CD4-positive, alpha-beta T cell treated with Interleukin-17A for 1 hour (primary cell): Measurements from ENCODE around the gene CXorf38.

Experiments
- DNase-seq: peaks from one replicate; pipeline ENCODE4 v3.0.0-alpha.2; 2020

Gene CXorf38, protein sequence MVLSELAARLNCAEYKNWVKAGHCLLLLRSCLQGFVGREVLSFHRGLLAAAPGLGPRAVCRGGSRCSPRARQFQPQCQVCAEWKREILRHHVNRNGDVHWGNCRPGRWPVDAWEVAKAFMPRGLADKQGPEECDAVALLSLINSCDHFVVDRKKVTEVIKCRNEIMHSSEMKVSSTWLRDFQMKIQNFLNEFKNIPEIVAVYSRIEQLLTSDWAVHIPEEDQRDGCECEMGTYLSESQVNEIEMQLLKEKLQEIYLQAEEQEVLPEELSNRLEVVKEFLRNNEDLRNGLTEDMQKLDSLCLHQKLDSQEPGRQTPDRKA

DNA sequence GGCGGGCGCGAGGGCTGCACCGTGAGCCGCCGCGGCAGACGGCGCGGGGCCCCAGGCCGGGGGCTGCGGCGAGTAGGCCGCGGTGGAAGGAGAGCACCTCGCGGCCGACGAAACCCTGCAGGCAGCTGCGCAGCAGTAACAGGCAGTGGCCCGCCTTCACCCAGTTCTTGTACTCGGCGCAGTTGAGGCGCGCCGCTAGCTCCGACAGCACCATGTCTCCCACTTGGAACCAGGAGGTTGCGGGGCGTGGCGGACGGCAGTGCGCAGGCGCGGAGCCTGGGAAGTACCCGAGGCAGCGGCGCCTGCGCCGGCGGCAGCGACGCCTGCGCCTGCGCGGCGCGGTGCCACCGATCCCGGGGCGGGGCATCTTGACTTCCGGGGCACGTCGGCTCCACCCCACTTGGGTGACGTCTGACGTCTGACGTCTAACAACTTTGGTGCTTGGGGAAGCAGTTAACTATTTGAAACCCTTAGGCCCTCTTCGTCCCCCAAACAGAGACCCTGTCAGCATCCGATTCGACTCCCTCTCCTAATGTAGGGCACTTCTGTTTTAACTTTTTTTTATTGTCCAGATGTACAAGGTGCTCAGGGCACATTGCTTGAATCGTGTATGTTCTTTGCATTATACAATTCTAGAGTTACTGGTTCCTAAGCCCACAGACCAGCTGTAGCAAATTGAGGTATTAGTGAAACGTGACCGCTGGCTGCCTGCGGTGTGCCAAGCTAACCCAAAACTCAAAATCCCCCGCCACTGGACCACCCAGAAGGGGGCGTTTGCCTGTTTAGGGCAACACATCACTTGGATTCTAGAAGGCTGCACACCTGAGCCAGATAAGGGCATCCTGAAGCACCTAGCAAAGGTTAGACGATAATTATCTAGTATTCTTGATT, at the start of gene CXorf38:
TSS of gene CXorf38 (minus strand) at position 255 of the 891 bp plus-strand sequence. CDS start at position 214, 41 bp downstream.
- peak; percentile 92 for DNase-seq

DNA sequence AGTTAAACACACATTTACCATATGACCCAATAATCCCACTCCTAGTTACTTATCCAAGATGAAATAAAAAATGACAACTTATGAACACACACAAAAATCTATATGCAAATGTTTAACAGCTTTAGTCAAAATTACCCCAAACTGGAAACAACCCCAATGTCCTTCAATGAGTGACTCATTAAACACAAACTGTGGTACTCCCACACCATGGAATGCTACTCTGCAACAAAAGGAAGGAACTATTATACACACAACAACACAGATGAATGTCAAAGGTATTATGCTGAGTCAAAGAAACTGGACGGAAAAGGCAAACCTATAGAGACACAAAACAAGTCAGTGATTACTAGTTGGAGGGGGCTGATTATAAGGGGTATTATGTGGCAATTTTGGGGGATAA, 47.4 kb upstream of the CXorf38 start:
- DNase-seq, result no peak

DNA sequence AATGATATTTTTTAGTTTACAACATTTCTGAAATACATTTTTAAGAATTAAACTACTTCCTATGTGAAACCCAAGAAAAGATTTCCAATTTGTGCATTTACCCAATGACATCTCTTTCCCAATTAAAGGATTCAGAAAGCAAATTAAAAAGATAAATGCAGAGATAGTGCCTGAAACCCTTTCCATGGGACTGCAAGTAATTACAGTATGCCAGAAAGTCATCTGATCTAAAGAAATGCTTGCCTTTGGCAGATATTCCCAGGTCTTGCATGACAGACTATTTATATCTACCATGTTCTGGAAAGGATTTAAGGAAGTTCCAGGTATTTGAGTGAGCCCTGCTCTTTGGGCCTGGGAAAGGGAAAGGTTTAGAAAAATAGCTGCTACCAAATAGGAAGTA, 41.6 kb upstream of the CXorf38 start:
- DNase-seq, result no peak

DNA sequence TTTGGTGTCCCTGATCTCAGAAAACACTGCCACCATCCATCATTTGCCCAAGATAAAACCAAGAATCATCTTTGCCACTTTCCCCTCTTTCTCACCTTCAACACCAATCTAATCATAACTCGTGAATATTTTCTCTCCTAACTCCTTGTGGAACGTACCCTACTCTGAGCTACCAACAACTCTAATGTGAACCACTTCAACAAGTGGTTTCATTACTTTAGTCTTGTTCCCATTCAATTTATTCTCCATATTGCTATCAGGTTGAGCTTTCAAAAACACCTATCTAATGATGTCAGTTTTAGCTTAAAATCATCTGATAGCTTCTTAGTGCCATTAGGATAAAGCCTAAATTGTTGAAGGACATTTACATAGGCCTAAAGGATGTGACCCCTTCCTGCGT, 39.8 kb upstream of the CXorf38 start:
- DNase-seq, result no peak

DNA sequence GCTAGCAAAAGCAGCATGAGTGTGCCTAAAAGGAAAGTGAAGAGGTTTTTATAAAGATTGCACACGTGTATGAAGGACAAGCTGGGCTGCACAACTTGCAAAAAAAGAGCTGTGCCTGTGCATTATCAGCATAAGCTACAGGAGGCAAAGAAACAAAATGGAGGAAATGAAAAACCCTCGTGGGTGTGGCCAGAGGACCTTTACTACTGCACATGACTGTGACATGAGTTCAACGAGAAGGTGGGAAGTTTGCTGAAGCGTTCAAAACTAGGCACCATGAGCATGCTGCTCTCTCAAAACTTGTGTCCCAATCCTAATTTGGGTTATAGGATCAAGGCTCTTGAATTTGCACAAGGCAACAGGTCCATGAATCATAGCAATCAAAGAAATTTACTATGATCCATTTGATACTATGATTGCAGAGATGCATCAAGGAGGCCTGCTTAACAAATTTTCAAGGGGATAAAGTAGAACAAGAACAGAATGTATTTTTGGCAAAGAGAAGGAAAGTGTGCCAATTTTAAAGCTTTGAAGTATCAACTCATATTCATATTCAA, 38.1 kb upstream of the CXorf38 start:
- no peak for DNase-seq

DNA sequence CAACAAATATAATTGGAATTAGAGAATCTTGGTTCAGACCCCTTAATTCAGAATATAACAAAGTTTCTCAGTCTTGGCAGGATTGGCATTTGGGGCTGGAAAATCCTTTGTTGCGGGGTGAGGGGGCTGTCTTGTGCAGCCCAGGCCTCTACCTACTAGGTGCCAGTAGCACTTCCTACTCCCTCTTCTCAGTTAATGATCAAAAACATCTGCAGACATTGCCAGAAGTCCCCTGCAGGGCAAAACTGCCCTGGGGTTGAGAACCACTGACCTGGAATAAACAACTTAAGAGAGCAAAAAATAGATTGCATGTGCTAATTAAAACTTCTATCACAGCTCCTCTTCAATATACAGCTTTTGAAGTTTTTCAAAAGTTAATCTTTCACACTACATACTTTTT, 36.7 kb upstream of the CXorf38 start:
- no peak for DNase-seq

DNA sequence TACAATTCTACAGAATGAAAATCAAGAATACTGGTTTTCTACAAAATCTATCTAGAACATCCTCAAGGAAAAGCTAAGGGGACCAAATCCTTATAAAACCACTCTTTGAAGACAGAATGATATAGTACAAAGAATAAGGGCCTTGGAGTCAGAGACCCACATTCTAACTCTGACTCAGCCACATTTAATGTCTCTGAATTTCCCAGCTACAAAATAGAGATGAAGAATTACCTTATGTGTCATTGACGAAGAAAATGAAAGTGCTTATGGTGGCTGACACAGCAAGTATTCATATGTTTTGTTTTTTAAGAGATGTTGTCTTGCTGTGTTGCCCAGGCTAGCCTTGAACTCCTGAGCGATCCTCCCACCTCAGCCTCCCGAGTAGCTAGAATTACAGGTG, 35.9 kb upstream of the CXorf38 start:
- DNase-seq, result no peak

DNA sequence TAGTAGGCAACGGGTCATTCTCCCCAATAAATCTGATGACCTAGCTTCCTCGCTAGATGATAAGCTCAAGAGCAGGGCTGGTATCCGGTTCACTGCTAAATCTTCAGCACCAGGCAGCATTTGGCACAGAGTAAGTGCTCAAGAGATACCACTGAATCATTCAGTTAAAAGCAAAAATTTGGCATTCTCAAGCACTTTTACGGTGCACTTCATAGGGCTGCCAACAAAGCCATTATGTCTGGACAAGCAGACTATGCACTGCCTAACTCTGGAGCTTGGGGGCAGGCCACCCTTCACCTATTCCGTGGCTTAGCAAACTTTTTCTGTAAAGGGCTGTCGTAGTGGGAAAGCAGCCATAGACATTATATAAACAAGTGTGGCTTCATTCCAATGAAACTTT, 23.8 kb upstream of the CXorf38 start:
- no peak for DNase-seq

DNA sequence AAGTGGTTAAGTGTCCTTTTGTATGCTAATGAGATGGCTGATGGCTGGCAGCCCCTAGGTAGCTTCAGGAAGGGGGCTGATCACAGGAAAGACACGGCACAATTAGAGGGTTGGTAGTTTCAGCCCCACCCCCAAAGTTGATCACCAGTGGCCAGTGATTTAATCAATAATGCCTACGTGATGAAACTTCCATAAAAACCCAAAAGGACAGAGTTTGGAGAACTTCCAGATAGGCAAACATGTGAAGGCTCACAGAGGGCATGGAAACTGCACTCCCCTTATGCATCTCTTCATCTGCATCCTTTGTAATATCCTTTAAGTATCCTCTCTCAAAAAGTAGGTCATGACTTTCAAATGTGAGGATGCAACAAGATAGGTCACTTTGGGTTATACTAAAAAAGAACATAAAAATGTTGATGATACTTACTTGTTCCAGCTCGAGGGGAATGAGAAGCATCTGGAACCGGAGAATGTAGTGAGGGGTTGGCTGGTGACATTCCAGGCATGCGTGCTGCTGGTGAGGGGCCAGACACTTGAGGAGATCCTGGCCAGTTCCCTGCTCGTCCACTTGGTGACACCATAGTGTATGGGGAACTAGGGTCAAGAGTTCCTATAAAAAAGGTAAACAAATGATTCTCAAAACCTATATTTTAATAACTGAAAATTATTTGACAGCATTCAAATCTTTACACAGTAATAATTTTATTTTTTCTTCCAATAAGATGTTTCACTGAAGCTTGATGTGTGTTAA, 16.7 kb upstream of the CXorf38 start:
- no peak for DNase-seq

DNA sequence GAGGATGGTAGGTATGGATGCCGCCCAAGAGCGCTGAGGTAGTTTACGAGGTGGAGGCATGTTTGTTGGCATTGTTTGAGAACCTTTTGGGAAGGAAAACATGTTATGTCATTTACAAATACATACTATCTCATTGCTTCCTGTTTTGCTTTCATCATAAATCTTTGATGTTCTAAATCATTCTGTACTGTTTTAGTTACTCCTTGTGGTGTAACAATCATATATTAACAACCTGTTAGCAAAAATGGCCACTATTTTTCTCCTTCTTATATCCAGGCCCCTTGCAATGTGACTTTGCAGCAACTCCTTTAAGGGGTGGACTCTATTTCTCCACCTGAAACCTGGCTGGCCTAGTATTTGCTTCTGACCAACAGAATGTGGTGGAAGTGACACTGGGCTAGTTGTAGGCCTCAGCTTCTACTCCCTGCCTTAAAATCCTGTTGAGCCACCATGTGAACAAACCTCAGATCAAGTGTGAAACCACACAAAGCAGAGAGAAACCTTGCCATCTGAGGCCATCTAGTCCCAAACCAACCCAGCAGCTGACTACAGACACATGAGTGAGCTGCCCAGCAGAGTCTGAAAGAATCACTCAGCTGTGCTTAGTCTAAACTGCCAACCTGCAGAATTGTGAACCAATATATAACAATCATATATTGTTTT, 15.8 kb upstream of the CXorf38 start:
- DNase-seq, result peak; percentile 32

DNA sequence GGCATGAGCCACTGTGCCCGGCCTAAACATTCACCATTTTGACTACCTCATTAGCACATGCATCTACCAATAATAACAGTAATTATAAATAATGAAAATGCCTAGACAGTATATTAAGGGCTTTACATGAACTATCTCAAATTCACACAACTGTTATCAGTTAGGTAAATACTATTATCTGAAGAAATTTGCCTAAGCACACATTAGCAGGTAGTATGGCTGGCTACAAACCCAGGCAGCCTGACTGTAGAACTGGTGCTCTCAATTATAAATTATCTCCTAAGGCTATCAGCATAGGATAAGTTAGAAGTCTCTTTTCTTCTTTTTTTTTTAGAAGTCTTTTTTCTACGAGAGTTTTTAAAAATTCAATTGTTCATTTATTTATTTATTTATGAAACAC, 14.1 kb upstream of the CXorf38 start:
- no peak for DNase-seq

DNA sequence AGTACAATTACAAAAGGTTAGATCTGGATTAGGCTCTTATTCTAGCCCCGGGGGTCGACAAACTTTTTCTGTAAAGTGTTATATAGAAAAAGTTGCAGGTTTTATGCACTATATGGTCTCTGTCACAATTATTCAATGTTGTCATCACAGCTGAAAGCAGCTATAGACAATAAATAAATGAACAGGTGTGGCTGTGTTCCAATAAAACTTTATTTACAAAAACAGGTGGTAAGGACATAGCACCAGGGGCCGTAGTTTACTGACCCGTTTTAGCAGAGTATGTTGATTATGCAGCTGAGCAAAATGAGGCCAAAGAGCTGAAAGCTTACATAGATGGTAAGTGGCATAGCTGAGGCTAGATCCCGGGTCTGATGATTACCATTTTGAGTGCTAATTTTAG, 13.0 kb upstream of the CXorf38 start:
- DNase-seq, result no peak

DNA sequence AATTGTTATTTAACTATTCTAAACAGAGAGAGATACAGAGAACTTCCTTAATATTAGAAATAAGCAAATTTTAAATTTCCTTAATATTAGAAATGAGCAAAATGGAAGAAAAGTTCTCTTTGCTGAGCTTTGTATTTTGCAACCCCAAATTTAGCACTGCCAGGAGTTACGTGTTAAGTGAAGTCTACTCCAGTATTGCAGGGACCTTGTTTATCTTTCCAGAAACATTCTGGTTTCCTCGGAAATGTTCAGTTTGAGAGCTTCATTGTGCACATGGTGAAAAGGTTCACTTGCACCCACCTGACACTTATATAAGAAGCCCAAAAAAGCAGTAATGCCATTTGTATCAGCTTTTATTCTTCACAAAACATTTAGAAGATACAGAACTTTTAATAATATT, 6.2 kb upstream of the CXorf38 start:
- DNase-seq, result no peak

DNA sequence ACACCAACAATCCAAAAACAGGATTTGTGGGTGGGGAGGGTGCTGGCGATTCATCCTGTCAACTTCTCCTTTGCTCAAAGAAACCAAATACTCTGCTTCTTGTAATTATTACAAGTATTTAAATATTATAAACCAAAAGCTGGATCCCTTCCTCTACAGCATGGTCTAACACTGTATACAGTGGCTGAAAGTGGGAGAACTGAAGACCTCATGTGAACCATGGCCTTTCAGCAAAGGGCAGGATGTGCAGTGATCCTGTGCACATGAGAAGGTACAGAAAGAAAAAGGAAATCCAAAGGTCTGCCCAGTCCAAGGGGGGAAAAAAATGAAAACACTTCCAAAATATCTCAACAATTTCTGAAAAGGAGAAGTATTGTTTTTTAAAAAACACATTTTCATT, 5.3 kb upstream of the CXorf38 start:
- DNase-seq, result no peak

DNA sequence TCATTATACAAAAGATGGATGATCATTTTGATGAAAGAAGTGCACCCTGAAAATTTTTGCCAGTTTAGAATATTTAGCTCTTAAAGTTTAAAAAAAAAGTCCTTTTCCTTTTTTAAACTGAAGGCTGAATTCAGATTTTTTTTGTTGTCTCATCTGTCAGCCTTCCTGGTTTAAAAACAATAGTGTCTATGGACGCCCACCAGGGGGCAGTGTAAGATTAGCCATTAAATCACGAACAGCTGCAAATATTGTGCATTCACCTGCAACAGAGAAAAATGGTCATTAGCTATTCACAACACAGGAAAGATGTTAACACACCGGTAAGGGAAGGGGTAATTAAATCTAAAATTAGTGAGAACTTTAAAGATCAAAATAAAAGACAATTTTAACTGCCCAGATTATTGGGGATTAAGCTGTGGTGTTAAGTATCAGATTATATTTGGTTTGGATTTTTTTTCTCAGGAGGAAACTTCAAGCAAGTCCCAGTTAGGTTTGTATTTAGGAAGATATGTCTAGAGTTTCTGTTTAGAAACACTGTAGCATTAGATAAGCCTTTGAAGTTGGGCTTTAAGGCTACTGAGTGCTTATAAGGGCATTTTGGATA, 4.4 kb upstream of the CXorf38 start:
- DNase-seq, result peak; percentile 78

DNA sequence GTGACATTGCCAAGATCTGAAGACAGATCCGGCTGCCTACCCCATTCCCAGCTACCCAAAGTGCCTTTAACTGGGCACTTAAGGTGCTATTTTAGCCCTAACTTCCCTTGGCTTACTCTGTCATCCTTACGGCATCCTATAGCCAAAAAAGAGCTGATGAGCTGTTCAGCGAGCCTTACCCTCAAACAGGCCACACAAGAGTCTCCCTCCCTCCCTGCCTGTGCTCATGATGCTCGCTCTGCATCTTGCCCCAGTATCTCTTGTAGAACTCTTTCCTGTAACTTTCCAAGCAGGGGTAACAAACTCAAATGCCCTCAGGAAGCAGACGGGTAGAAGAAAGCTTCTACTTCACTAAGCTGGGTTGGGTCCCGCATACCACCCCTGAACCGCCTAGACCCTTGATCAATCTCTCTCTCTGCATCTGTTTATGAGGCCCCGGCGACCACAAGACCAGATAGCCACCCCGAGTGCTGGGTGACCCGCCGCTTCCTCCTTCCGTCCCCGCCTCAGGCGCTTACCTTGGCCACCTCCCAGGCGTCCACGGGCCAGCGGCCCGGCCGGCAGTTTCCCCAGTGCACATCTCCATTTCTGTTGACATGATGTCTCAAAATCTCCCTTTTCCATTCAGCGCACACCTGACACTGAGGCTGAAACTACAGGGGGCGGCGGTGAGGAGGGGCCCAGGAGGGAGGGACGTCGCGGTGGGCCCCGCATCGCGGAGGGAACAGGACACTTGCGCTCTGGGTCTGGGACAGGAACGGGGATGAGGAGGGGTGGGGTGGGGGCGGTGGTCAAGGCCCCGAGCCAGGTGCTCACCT, 663 bp downstream of the CXorf38 start:
- DNase-seq, result peak; percentile 25

DNA sequence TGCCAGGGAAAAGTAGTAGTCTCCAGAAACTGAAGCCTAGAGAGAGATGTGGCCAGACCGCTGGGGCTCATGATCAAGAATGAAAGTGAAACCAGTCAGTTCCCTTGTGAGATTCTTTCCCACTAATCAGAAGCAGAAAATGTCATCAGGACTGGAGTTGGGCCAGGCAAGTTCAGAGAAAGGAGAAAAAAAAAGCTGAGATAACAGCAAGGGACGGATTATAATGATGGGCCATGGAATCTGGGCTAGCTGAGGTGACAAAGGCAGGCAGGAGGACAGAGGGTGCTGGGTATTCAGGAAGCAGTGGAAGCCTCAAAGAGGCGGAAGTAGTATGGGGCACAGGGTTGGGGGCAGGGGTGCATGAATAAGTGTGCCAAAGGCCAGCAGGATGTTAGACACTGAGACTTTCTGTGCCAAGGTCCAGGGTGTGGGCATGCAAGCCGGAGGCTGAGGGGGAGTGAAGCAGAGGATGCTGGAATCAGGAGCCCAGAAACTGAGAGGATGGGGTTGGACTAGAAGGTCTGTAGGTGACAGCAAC, 2.5 kb downstream of the CXorf38 start:
- peak; percentile 62 for DNase-seq

DNA sequence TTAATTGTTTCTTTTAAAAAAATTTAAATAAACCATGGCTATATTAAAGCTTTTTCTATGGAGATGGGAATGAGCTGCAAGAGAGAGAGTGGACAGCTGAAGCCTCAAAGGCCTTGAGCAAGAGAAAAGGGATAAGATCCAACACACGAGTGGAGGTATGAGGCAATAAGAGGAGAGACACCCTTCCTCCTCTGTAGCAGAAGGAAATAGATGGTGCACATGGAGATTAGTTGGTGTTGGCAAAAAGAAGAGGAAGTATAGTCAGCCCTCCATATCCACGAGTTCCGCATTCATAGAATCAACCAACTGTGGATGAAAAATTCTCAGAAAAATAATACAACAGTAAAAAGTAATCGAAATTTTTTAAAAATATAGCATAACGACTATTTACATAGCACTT, 3.2 kb downstream of the CXorf38 start:
- no peak for DNase-seq

DNA sequence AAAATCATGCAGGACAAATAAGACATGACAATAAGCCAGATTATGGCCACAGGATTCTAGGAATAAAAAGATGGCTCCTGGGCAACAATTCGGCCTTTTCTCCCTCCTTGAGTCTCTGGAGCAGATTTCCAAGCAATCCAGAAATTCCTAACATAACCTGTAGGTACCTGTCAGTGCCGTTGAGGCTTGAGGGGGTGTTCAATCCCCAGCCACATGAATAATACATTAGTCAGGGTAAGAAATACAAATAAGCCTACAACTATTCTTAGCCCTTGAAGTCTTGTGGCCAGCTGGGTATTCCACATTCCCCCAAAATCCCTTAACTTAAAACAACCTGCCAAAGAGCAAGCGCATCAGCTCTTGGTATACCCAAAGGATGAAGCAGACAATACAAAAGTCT, 9.7 kb downstream of the CXorf38 start:
- DNase-seq, result no peak

DNA sequence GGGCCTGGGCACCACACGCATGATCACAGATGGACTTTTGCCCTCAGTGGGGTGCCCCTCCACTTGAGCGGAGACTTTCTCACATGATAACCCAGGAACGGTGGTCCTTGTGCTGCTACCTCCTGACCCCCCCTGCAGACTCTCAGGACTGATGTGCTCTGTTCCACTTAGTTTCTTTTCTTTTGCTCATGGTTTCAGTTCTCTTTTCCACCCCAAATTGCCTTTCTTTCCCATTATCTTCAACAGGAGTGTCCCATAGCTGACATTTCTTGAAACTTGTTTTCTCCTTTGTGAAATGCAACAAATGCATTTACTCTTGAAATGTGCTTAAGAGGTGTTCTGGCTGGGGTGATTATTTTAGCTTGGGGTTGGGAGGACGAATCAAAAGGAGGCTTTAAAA, 15.2 kb downstream of the CXorf38 start:
- DNase-seq, result no peak

DNA sequence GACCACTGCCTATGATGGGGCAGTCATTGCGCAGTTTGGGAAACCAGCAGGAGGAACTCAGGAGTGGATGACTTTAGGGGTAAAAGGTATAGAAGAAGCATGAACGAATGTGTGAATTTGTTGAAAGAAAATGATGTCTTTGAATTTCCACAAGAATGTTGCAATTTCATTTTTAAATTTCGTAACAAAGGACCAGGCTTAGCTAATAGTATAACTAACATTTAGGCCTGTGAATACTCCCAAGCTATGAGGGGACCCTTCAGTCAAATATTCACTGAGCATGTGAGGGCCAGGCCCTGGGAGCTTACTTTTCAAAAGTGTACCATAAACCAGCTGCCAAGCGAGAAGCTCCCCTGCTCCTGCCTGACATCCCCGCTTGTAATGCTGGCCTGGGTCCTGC, 18.9 kb downstream of the CXorf38 start:
- no peak for DNase-seq
